H1 (cell line): ENCODE data around the gene ATP6AP1. TPM values are rescaled to one million over a fixed set of nuclear protein-coding genes. Genes with fewer than 3 reads are reported as not detected.

Experiments
- CTCF ChIA-PET: fragments of 300-600 bp; sonication (Branson Sonifier 250); formaldehyde crosslinking; loops from one replicate; lab custom pipeline; 2021; ENCODE audit not compliant: partially characterized antibody; lab: Charles Lee
- POLR2A ChIA-PET: fragments of 300-600 bp; sonication (Branson Sonifier 250); formaldehyde crosslinking; loops from one replicate; lab custom pipeline; 2021; ENCODE audit warnings: inconsistent platforms; ENCODE audit not compliant: partially characterized antibody; lab: Charles Lee
- DNase-seq, 2 experiments: peaks; one replicate each; pipeline versions ENCODE4 v3.0.0 to v3.0.0-alpha.2; 2010 to 2022; ENCODE audit warnings: low spot score in 2 of 2, low read depth in 1 of 2, mixed read lengths in 1 of 2
- FAIRE-seq: peaks from 2 replicates; lab custom pipeline; 2011; peaks lifted over from hg19 to GRCh38; lab: Jason Lieb, UNC
- H2AFZ ChIP-seq: 2 replicates; pipeline ENCODE4 v1.8.1; 2012; ENCODE audit warnings: low read length, inconsistent platforms
- H2AK5ac ChIP-seq: 2 replicates; pipeline ENCODE4 v1.6.1; 2013; ENCODE audit warnings: low read depth, low read length
- H2BK120ac ChIP-seq: replicated peaks from 2 replicates; pipeline ENCODE3; 2013; ENCODE audit warnings: low read depth, low read length, inconsistent platforms
- H2BK12ac ChIP-seq: 2 replicates; pipeline ENCODE4 v1.6.1; 2013; ENCODE audit warnings: low read depth, low read length
- H2BK15ac ChIP-seq: 2 replicates; pipeline ENCODE4 v1.6.1; 2013; ENCODE audit warnings: low read length
- H2BK20ac ChIP-seq: 2 replicates; pipeline ENCODE4 v1.6.1; 2013; ENCODE audit warnings: low read length
- H2BK5ac ChIP-seq: 2 replicates; pipeline ENCODE4 v1.6.1; 2013; ENCODE audit warnings: low read depth, low read length
- H3K14ac ChIP-seq: 2 replicates; pipeline ENCODE4 v1.6.1; 2013; ENCODE audit warnings: inconsistent platforms; ENCODE audit not compliant: insufficient read length
- H3K18ac ChIP-seq: 2 replicates; pipeline ENCODE4 v1.6.1; 2013; ENCODE audit warnings: low read length; ENCODE audit errors: extremely low read depth
- H3K23ac ChIP-seq: 2 replicates; pipeline ENCODE4 v1.6.1; 2013; ENCODE audit warnings: inconsistent platforms; ENCODE audit not compliant: insufficient read length
- H3K23me2 ChIP-seq: 2 replicates; pipeline ENCODE4 v1.6.1; 2013; ENCODE audit warnings: low read depth, low read length
- H3K27ac ChIP-seq: 2 replicates; pipeline ENCODE4 v1.6.1; 2011; ENCODE audit warnings: low read depth, low read length, inconsistent platforms
- H3K27me3 ChIP-seq, 4 experiments: replicated peaks in 1 of 4; 1 replicate in 1 of 4; 2 replicates in 3 of 4; pipeline versions ENCODE4 v1.6.1 to v1.8.1; 2011 to 2013; ENCODE audit warnings: low read length in 3 of 4, mild to moderate bottlenecking in 3 of 4, inconsistent platforms in 2 of 4, mixed read lengths in 2 of 4, moderate library complexity in 1 of 4; ENCODE audit not compliant: control insufficient read depth in 3 of 4, insufficient read depth in 3 of 4; ENCODE audit errors: extremely low read depth in 1 of 4
- H3K36me3 ChIP-seq, 4 experiments: 2 replicates each; pipeline versions ENCODE4 v1.6.1 to v1.8.1; 2011 to 2013; ENCODE audit warnings: mild to moderate bottlenecking in 4 of 4, low read length in 3 of 4, moderate library complexity in 2 of 4, control low read depth in 1 of 4, inconsistent platforms in 1 of 4; ENCODE audit not compliant: insufficient read depth in 4 of 4, control insufficient read depth in 2 of 4
- H3K4ac ChIP-seq: replicated peaks from 2 replicates; pipeline ENCODE3; 2013; ENCODE audit warnings: low read length, low read depth, mixed read lengths, inconsistent platforms; ENCODE audit not compliant: insufficient read length
- H3K4me1 ChIP-seq, 4 experiments: replicated peaks in 1 of 4; 1 replicate in 1 of 4; 2 replicates in 3 of 4; pipeline versions ENCODE4 v1.6.1 to v1.8.1; 2011 to 2013; ENCODE audit warnings: low read length in 3 of 4, inconsistent platforms in 2 of 4, mixed read lengths in 1 of 4; ENCODE audit not compliant: insufficient read depth in 4 of 4, control insufficient read depth in 3 of 4
- H3K4me2 ChIP-seq, 2 experiments: 2 replicates each; pipeline versions ENCODE4 v1.6.1 to v1.8.1; 2011 to 2013; ENCODE audit warnings: low read depth in 2 of 2, low read length in 2 of 2, control low read depth in 1 of 2, inconsistent platforms in 1 of 2, mild to moderate bottlenecking in 1 of 2; ENCODE audit not compliant: insufficient read depth in 1 of 2
- H3K4me3 ChIP-seq, 4 experiments: fragments of 200-600, 300-600 bp in 1 of 4; sonication (generic), shearing (Covaris generic), sonication (Bioruptor Twin) in 1 of 4; 2 replicates each; pipeline versions ENCODE4 v1.5.1 to v1.8.1; 2011 to 2016; ENCODE audit warnings: low read length in 4 of 4, low read depth in 3 of 4, control low read depth in 2 of 4, inconsistent platforms in 2 of 4, mild to moderate bottlenecking in 2 of 4, mixed read lengths in 1 of 4, moderate library complexity in 1 of 4; ENCODE audit not compliant: insufficient read depth in 2 of 4; ENCODE audit errors: extremely low read depth in 1 of 4
- H3K56ac ChIP-seq: replicated peaks from 2 replicates; pipeline ENCODE3; 2013; ENCODE audit warnings: low read depth, mild to moderate bottlenecking, mixed read lengths, low read length, inconsistent platforms; ENCODE audit not compliant: insufficient read length
- H3K79me1 ChIP-seq: 2 replicates; pipeline ENCODE4 v1.6.1; 2013; ENCODE audit warnings: low read depth, low read length, control low read depth
- H3K79me2 ChIP-seq, 2 experiments: 2 replicates each; pipeline versions ENCODE4 v1.6.1 to v1.8.1; 2012 to 2013; ENCODE audit warnings: low read length in 2 of 2, mild to moderate bottlenecking in 2 of 2, inconsistent platforms in 1 of 2; ENCODE audit not compliant: insufficient read depth in 2 of 2, control insufficient read depth in 1 of 2
- H3K9ac ChIP-seq, 4 experiments: replicated peaks in 1 of 4; 1 replicate in 1 of 4; 2 replicates in 3 of 4; pipeline versions ENCODE4 v1.6.1 to v1.8.1; 2011 to 2013; ENCODE audit warnings: low read depth in 3 of 4, low read length in 3 of 4, control low read depth in 2 of 4, mild to moderate bottlenecking in 2 of 4, moderate library complexity in 2 of 4, inconsistent platforms in 1 of 4; ENCODE audit errors: extremely low read depth in 1 of 4
- H3K9me3 ChIP-seq, 2 experiments: 2 replicates each; pipeline versions ENCODE4 v1.6.1 to v1.8.1; 2012 to 2013; ENCODE audit warnings: mild to moderate bottlenecking in 2 of 2, moderate library complexity in 2 of 2, control low read depth in 1 of 2, inconsistent platforms in 1 of 2, low read depth in 1 of 2, low read length in 1 of 2, mixed read lengths in 1 of 2; ENCODE audit not compliant: insufficient read depth in 2 of 2
- H4K20me1 ChIP-seq, 2 experiments: replicated peaks in 1 of 2; 2 replicates each; pipeline versions ENCODE3 to v1.8.1; 2011 to 2013; ENCODE audit warnings: inconsistent platforms in 2 of 2, low read length in 2 of 2, mild to moderate bottlenecking in 1 of 2; ENCODE audit not compliant: insufficient read depth in 2 of 2, control insufficient read depth in 1 of 2
- H4K5ac ChIP-seq: 2 replicates; pipeline ENCODE4 v1.6.1; 2013; ENCODE audit warnings: low read length, low read depth, mixed read lengths, inconsistent platforms; ENCODE audit not compliant: insufficient read length
- H4K8ac ChIP-seq: 2 replicates; pipeline ENCODE4 v1.8.0; 2013; ENCODE audit warnings: mild to moderate bottlenecking, moderate library complexity, low read length, inconsistent platforms; ENCODE audit not compliant: insufficient read depth; ENCODE audit errors: extremely low read depth
- H4K91ac ChIP-seq: replicated peaks from 2 replicates; pipeline ENCODE3; 2013; ENCODE audit warnings: low read length, mixed read lengths, inconsistent platforms; ENCODE audit not compliant: insufficient read length
- CHD2 ChIP-seq: IDR thresholded peaks from 2 replicates; pipeline ENCODE4 v1.6.1; 2012; ENCODE audit warnings: low read length, improper control_type of control experiment
- CREB1 ChIP-seq: IDR thresholded peaks from 2 replicates; pipeline ENCODE4 v1.6.1; 2012; ENCODE audit warnings: inconsistent platforms
- JUND ChIP-seq: IDR thresholded peaks from 2 replicates; pipeline ENCODE4 v1.6.1; 2011; ENCODE audit warnings: mild to moderate bottlenecking, improper control_type of control experiment, low read length
- MAFK ChIP-seq: IDR thresholded peaks from 2 replicates; pipeline ENCODE4 v1.6.1; 2012; ENCODE audit warnings: low read depth, mild to moderate bottlenecking, improper control_type of control experiment, low read length
- RFX5 ChIP-seq: IDR thresholded peaks from 2 replicates; pipeline ENCODE4 v1.6.1; 2011; ENCODE audit warnings: low read depth, low read length, improper control_type of control experiment, borderline replicate concordance
- SIRT6 ChIP-seq: IDR thresholded peaks from one replicate; pipeline ENCODE4 v1.7.1; 2012; ENCODE audit warnings: low read length, inconsistent platforms
- ZNF274 ChIP-seq: IDR thresholded peaks from 2 replicates; pipeline ENCODE4 v1.7.0; 2012; ENCODE audit warnings: low read length, borderline replicate concordance; ENCODE audit errors: extremely low read depth
- WGBS, 2 experiments: shearing (Covaris generic) in 1 of 2; methylation state at CpG; one replicate each; pipeline versions ENCODE4 v1.1.6 to v1.1.7; 2013 to 2015; ENCODE audit warnings: low lambda C conversion rate in 2 of 2, mixed read lengths in 2 of 2, inconsistent platforms in 1 of 2, low coverage in 1 of 2, missing lambda C conversion rate in 1 of 2; ENCODE audit not compliant: insufficient replicate concordance in 2 of 2, insufficient coverage in 1 of 2, insufficient read length in 1 of 2; ENCODE audit errors: extremely low coverage in 1 of 2, missing lambda C conversion rate in 1 of 2; 5-methylcytosine and 5-hydroxymethylcytosine counted together
- polyA plus RNA-seq, 7 experiments: library from polyadenylated mRNA; depleted of rRNA in 3 of 7; stranded (reverse) in 5 of 7; unstranded in 2 of 7; fragments of >200 nt in 5 of 7; fragments of 200-250 nt in 2 of 7; gene quantifications; 1 replicate in 5 of 7; 2 replicates in 1 of 7; 4 replicates in 1 of 7; pipeline versions ENCODE4 v1.2.1 to v1.2.3, GENCODE V29; 2011 to 2013; ENCODE audit warnings: missing spikeins in 2 of 7, mixed read lengths in 2 of 7
- total RNA-seq: library from RNA; stranded (reverse); fragmentation: NEBNext Ultra II Directional; extraction: Animal tissue kit (Norgen Biotek cat#: 25700); gene quantifications from 2 replicates; pipeline ENCODE4 v1.2.1, GENCODE V29; 2021

Gene ATP6AP1
- total and polyA plus RNA-seq, 2 of the 8 experiments (the other 6 are each of a cell fraction or from before 2014, with no cell fraction given), result 44.6 to 80.8 TPM

DNA sequence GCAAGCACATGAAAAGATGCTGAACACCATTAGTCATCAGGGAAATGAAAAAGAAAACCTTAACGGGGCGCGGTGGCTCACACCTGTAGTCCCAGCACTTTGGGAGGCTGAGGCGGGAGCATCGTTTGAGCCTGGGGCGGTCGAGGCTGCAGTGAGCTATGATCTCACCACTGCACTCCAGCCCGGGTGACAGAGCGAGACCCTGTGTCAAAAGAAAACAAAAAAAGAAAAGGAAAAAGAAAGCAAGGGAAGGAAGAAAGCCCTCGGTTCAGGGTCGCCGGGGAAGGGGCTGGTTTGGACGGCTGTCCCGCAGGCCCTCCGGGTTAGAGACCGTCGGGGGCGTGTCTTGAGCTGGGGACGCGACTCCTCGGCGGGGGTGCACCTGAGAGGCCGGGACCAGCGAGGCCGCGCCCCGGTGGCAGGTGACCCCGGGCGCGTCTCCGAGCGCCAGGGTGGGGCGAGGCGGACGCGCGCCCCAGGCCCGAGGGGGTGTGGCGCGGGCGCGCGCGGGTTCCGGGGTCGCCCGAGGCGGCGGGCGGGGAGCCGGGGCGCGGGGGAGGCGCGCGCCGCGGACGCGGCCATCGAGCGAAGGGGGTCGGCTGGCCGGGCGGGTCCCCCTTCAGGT, 29.1 kb downstream of the ATP6AP1 start:
- Histone ChIP-seq H3K9me3 (no peaks in the 10 kb centered on the region), H3K9ac (peak overlapping the region in 2 of 4 experiments; percentile 37 to 69; a peak in 4 of 7 replicates), H3K79me1 (no peaks in the 10 kb centered on the region), H4K5ac (no peak overlapping the region), H3K27me3 (peaks cover 0 to 3% (median 0%) of the 10 kb centered on the region in 4 experiments; a peak in 1 of 7 replicates), H4K91ac (no peak overlapping the region), H3K18ac (no peak overlapping the region), H3K4me1 (peaks cover 0 to 2% (median 0%) of the 10 kb centered on the region in 4 experiments; a peak in 2 of 7 replicates), H3K4ac (no peak overlapping the region), H2BK20ac (no peak overlapping the region), H3K23me2 (no peaks in the 10 kb centered on the region; the same call in 1 of the 2 replicates), H4K8ac (peak overlapping the region; percentile 79; the same call in 1 of the 2 replicates), H2BK5ac (no peak overlapping the region), H3K4me3 (peak overlapping the region; percentile 21 to 71 (median 46); a peak in 6 of 8 replicates), H3K4me2 (peak overlapping the region; percentile 33 to 71; a peak in 3 of 4 replicates), H2BK120ac (no peak overlapping the region), H2BK12ac (no peak overlapping the region), H2AFZ (no peak overlapping the region), H3K79me2 (no peaks in the 10 kb centered on the region), H4K20me1 (no peaks in the 10 kb centered on the region), H2BK15ac (no peak overlapping the region), H3K23ac (no peak overlapping the region), H3K27ac (no peak overlapping the region), H3K14ac (no peak overlapping the region), H3K56ac (no peak overlapping the region), H2AK5ac (no peak overlapping the region), H3K36me3 (no peaks in the 10 kb centered on the region; a peak in 3 of 8 replicates)
- FAIRE-seq (no peak), DNase-seq (peak in 1 of 2 experiments; percentile 65)
- ChIA-PET CTCF (interaction anchor here (2.3 kb wide), 1 partner anchor 15 kb away, joined by 11 read pairs; no protein-coding TSS in a partner anchor), POLR2A (interaction anchor here (0.7 to 2.8 kb wide), 6 partner anchors 8 to 82 kb away, joined by 3 to 14 read pairs (median 4); no protein-coding TSS in a partner anchor)
- WGBS, 2 experiments, result 9% methylated on average over 25 of the region's 65 CpGs; no CpG with 5 or more reads in 1 of the 2 experiments
- TF ChIP-seq SIRT6 (no peak), RFX5 (no peak), CREB1 (no peak), JUND (no peak), ZNF274 (no peak), CHD2 (no peak), MAFK (no peak)
